Neutrophil (primary cell): ENCODE results near the gene CAPN10.

Experiments used
- H3K27ac ChIP-seq: fragments of 200-600 bp; sonication (generic); 2 replicates; pipeline ENCODE4 v1.5.1; 2016; ENCODE audit warnings: mild to moderate bottlenecking, moderate library complexity
- H3K27me3 ChIP-seq: fragments of 200-600 bp; sonication (generic); 2 replicates; pipeline ENCODE4 v1.6.0; 2016; ENCODE audit warnings: mild to moderate bottlenecking
- H3K36me3 ChIP-seq: fragments of 200-600 bp; sonication (generic); 2 replicates; pipeline ENCODE4 v1.5.1; 2017
- H3K4me1 ChIP-seq, 2 experiments: fragments of 200-600 bp in 1 of 2; sonication (generic) in 1 of 2; 1 replicate in 1 of 2; 2 replicates in 1 of 2; pipeline versions ENCODE4 v1.5.1 to v1.6.1; 2013 to 2016; ENCODE audit warnings: low read depth in 1 of 2, low read length in 1 of 2, mild to moderate bottlenecking in 1 of 2, moderate library complexity in 1 of 2; ENCODE audit not compliant: control insufficient read depth in 1 of 2, insufficient read depth in 1 of 2
- H3K4me3 ChIP-seq, 2 experiments: fragments of 200-600 bp in 1 of 2; sonication (generic) in 1 of 2; 1 replicate in 1 of 2; 2 replicates in 1 of 2; pipeline ENCODE4 v1.5.1; 2013 to 2016; ENCODE audit warnings: low read depth in 1 of 2, low read length in 1 of 2, mild to moderate bottlenecking in 1 of 2, moderate library complexity in 1 of 2
- H3K9me3 ChIP-seq: fragments of 200-600 bp; sonication (generic); 2 replicates; pipeline ENCODE4 v1.5.1; 2016
- TF ChIP-seq, protein P1 (sequence below): fragments of 200-600 bp; sonication (generic); IDR thresholded peaks from 2 replicates; pipeline ENCODE4 v1.5.1; 2016; ENCODE audit warnings: antibody characterized with exemption

CAPN10 gene

DNA sequence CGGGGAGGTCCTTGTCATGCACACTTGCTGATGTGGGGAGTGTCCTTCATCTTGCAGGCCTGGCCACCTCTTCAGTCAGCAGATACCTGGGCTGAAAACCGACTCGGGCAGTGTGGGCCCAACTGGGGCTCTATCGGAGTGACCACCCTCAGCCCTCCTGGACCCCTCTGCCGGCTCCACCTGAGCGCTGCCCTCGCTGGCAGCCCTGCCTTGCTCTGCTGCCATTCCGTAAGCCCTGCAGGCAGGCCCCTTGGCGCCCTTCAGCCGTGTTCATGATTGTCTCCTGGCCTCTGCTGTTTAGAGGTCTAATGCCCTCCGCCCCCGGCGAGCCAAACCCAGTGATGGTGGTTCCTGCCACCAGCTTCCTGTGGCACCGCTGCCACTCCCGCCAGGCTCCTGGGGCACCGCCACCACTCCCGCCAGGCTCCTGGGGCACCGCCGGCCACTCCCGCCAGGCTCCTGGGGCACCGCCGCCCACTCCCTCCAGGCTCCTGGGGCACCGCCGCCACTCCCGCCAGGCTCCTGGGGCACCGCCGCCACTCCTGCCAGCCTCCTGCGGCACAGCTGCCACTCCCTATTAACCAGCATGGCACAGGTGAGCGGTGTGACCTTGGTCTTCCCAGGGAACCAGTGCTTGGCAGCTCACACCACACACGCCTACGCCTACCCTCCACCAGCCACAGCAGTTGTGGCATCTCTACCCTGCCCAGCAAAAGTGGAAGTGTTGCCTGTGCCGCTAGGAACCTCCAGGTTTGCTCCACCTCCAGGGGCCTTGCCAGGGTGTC lies 15.9 kb downstream of the CAPN10 start:
- no peaks in the 10 kb centered on the region for H3K4me1 ChIP-seq
- H3K36me3 ChIP-seq = peaks cover 43% of the 10 kb centered on the region
- no peak overlapping the region for H3K4me3 ChIP-seq
- TF ChIP-seq, protein P1, sequence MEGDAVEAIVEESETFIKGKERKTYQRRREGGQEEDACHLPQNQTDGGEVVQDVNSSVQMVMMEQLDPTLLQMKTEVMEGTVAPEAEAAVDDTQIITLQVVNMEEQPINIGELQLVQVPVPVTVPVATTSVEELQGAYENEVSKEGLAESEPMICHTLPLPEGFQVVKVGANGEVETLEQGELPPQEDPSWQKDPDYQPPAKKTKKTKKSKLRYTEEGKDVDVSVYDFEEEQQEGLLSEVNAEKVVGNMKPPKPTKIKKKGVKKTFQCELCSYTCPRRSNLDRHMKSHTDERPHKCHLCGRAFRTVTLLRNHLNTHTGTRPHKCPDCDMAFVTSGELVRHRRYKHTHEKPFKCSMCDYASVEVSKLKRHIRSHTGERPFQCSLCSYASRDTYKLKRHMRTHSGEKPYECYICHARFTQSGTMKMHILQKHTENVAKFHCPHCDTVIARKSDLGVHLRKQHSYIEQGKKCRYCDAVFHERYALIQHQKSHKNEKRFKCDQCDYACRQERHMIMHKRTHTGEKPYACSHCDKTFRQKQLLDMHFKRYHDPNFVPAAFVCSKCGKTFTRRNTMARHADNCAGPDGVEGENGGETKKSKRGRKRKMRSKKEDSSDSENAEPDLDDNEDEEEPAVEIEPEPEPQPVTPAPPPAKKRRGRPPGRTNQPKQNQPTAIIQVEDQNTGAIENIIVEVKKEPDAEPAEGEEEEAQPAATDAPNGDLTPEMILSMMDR = no peak
- no peaks in the 10 kb centered on the region for H3K27me3 ChIP-seq
- no peaks in the 10 kb centered on the region for H3K9me3 ChIP-seq
- no peak overlapping the region for H3K27ac ChIP-seq

DNA sequence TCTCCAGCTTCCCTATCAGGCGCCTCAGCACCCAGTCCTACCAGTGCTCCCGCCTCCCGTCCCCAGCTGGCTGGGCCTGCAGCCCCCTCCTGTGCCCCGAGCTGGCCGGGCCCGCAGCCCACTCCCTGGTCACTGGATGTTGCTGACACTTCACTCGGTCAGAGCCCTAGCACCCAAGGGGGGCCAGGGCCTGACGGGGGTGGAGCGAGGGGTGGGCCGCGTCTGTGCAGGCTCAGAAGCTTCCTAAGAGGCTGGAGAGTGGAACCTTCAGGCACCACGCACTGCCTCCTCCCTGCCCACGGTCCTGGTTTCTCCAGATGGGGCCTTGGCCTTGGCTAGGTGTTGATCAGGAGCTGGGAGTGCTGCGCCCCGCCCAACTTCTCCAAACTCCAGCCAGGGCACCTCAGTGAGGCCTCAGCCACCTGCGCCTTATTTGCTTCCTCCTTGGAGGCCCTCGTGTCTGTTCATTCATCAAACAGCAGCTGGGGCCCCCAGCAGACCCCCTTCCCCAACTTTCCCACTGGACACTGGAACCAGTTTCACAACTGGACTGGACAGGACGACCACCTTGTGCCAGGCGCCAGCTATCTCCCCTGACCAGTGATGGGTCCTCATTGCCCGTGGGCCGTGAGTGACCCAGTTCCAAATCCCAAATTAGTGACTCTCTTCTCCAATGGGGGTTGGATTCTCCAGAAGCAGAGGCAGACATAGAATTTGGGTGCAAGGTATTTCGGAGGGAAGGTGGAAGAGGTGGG lies 16.7 kb downstream of the CAPN10 start:
- Histone ChIP-seq H3K36me3 (peaks cover 35% of the 10 kb centered on the region), H3K4me1 (no peaks in the 10 kb centered on the region)

DNA sequence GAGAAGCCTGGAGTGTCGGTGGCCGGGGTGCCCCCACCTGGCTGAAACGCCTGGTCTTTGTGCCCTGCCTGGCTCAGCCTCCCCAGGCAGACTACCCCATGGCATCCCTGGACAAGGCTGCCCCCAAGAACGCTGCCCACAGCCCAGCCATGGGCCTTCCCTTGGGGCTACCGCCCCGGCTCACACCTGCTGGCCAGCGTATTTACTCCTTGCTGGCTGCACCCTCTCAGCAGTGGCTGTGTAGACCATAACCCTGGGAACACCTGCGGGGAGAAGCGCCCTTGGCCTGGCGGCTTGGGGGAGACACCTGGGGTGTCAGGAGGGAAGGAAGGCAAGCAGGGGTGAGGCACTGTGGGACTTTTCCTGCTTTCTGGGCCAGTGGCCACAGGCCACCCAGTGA lies 17.3 kb downstream of the CAPN10 start:
- Histone ChIP-seq H3K4me1 (no peaks in the 10 kb centered on the region), H3K27ac (no peak overlapping the region), H3K9me3 (no peaks in the 10 kb centered on the region), H3K27me3 (no peaks in the 10 kb centered on the region), H3K36me3 (peaks cover 29% of the 10 kb centered on the region), H3K4me3 (no peak overlapping the region)
- TF ChIP-seq, protein P1 = no peak

More for the DNA sequence above, 16.7 kb downstream of the CAPN10 start:
- no peak overlapping the region for H3K27ac ChIP-seq
- TF ChIP-seq, protein P1 = no peak
- no peaks in the 10 kb centered on the region for H3K27me3 ChIP-seq
- no peaks in the 10 kb centered on the region for H3K9me3 ChIP-seq
- no peak overlapping the region for H3K4me3 ChIP-seq

DNA sequence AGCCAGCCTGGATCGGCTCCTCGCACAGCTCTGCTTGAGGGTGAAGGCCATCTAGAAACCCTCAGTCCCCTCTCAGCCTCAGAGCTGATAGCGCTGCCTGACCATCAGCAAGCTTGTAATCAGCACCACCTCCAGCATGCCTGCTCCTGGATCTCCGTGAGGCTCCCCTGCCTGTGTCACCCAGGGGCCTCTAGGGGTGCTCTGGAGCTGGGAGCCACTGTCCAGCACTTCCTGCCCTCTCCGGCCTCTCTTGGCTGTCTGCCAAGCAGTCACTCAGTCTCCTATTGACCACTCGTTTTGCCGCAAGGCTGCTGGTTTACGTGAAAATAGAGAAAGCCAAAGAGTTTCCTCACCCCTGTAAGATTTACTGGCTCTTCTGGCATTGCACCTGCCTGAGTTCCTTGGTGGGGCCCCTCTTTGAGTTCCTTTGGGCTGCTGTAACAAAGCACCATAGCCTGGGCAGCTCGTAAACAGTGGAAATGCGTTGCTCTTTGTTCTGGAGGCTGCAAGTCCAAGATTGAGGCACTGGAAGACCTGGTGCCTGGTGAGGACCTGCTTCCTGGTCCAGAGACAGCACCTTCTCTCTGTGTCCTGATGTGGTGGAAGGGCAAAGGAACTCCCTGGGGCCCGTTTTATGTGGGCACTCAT lies 17.9 kb downstream of the CAPN10 start:
- TF ChIP-seq, protein P1 = no peak
- H3K36me3 ChIP-seq = peaks cover 23% of the 10 kb centered on the region
- H3K4me1 ChIP-seq = no peaks in the 10 kb centered on the region
- no peaks in the 10 kb centered on the region for H3K9me3 ChIP-seq
- no peaks in the 10 kb centered on the region for H3K27me3 ChIP-seq
- H3K27ac ChIP-seq = no peak overlapping the region
- no peak overlapping the region for H3K4me3 ChIP-seq

GRCh38 chr2:240604939-240605716 lies 18.6 kb downstream of the CAPN10 start:
- no peaks in the 10 kb centered on the region for H3K9me3 ChIP-seq
- H3K4me3 ChIP-seq = no peak overlapping the region
- TF ChIP-seq, protein P1 = no peak
- no peak overlapping the region for H3K27ac ChIP-seq
- H3K27me3 ChIP-seq = no peaks in the 10 kb centered on the region
- peaks cover 16% of the 10 kb centered on the region for H3K36me3 ChIP-seq
- H3K4me1 ChIP-seq = no peaks in the 10 kb centered on the region
